Thyroid gland (tissue), 4 donors: Measurements from ENCODE around the gene CLSTN2. TPM values are rescaled to one million over a fixed set of nuclear protein-coding genes. Genes with fewer than 3 reads are reported as not detected.

ENCODE experiments used
- DNase-seq, 2 donors: peaks; one replicate each; pipeline ENCODE4 v3.0.0-alpha.2; 2019
- H3K27ac ChIP-seq, 3 donors: fragments of 200-600 bp; sonication (generic); 1 replicate in 2 of 3; 2 replicates in 1 of 3; pipeline ENCODE4 v1.5.1; 2016 to 2019; ENCODE audit warnings: mild to moderate bottlenecking in 1 of 3, moderate library complexity in 1 of 3
- H3K27me3 ChIP-seq: fragments of 200-600 bp; sonication (generic); one replicate; pipeline ENCODE4 v1.5.1; 2019
- H3K36me3 ChIP-seq, 2 donors: fragments of 200-600 bp; sonication (generic); one replicate each; pipeline ENCODE4 v1.5.1; 2016 to 2019
- H3K4me1 ChIP-seq, 2 donors: fragments of 200-600 bp; sonication (generic); one replicate each; pipeline ENCODE4 v1.5.1; 2017 to 2019
- H3K4me3 ChIP-seq, 3 donors: fragments of 200-600 bp; sonication (generic); replicated peaks in 1 of 3; 1 replicate in 2 of 3; 2 replicates in 1 of 3; pipeline ENCODE4 v1.5.1; 2016; ENCODE audit warnings: mild to moderate bottlenecking in 1 of 3
- H3K9me3 ChIP-seq: fragments of 200-600 bp; sonication (generic); one replicate; pipeline ENCODE4 v1.5.1; 2017
- CTCF ChIP-seq, 6 experiments: fragments of 200-600 bp in 3 of 6; fragments of 450-650 bp in 3 of 6; sonication (generic) in 3 of 6; IDR thresholded peaks; one replicate each; pipeline ENCODE4 v1.5.1; 2016 to 2019; ENCODE audit warnings: antibody characterized with exemption in 6 of 6, mild to moderate bottlenecking in 2 of 6, inconsistent platforms in 1 of 6, moderate library complexity in 1 of 6
- POLR2A ChIP-seq, 2 donors: fragments of 450-650 bp; IDR thresholded peaks; one replicate each; pipeline ENCODE4 v1.6.1; 2017; ENCODE audit warnings: antibody characterized with exemption in 2 of 2, mild to moderate bottlenecking in 2 of 2, moderate library complexity in 1 of 2
- WGBS, 2 donors: methylation state at CpG; one replicate each; pipeline ENCODE4 v1.1.5; 2017; 5-methylcytosine and 5-hydroxymethylcytosine counted together
- intact Hi-C: fragments of 100-400 bp; cut with DNase I; formaldehyde crosslinking; loops from one replicate; pipeline ENCODE4 v1.15.1; 2023
- total RNA-seq, 4 donors: library from RNA; depleted of rRNA; stranded (reverse); fragments of >200 nt; gene quantifications; one replicate each; pipeline ENCODE4 v1.2.3, GENCODE V29; 2016

The CLSTN2 gene
- total RNA-seq, 4 donors from 2014 or later = 9.7 to 32.9 (median 15.5) TPM

GRCh38 chr3:140177943-140178342, 243.0 kb downstream of the CLSTN2 start:
- Histone ChIP-seq H3K27ac (no peak overlapping the region), H3K36me3 (no peaks in the 10 kb centered on the region), H3K9me3 (no peaks in the 10 kb centered on the region), H3K4me3 (no peak overlapping the region), H3K4me1 (peaks cover 0 to 6% of the 10 kb centered on the region in 2 donors), H3K27me3 (no peaks in the 10 kb centered on the region)
- intact Hi-C loops = no loop called here
- 86 to 90% methylated on average over 3 of the region's 3 CpGs for WGBS, 2 donors
- TF ChIP-seq CTCF (IDR thresholded peaks at IDR 0.05) (no peak), POLR2A (IDR thresholded peaks at IDR 0.05) (no peak)
- DNase-seq = no peak

GRCh38 chr3:140178482-140178881, 243.5 kb downstream of the CLSTN2 start:
- Histone ChIP-seq H3K4me1 (peaks cover 0 to 6% of the 10 kb centered on the region in 2 donors), H3K4me3 (no peak overlapping the region), H3K27me3 (no peaks in the 10 kb centered on the region), H3K9me3 (no peaks in the 10 kb centered on the region), H3K27ac (no peak overlapping the region), H3K36me3 (no peaks in the 10 kb centered on the region)
- no peak for TF ChIP-seq CTCF (IDR thresholded peaks at IDR 0.05)
- TF ChIP-seq POLR2A (IDR thresholded peaks at IDR 0.05) = no peak
- 84 to 88% methylated on average over 5 of the region's 5 CpGs for WGBS, 2 donors
- intact Hi-C loops = no loop called here
- no peak for DNase-seq

- WGBS, 2 donors = 25 to 27% methylated on average over 1 of the region's 1 CpG
- Histone ChIP-seq H3K4me1 (peaks cover under 1 to 10% of the 10 kb centered on the region in 2 donors), H3K27me3 (no peaks in the 10 kb centered on the region), H3K9me3 (no peaks in the 10 kb centered on the region), H3K27ac (no peak overlapping the region), H3K36me3 (no peaks in the 10 kb centered on the region), H3K4me3 (no peak overlapping the region)
- DNase-seq = peak; percentile 22 to 52
- intact Hi-C loops = no loop called here
- TF ChIP-seq POLR2A (IDR thresholded peaks at IDR 0.05) (no peak), CTCF (IDR thresholded peaks at IDR 0.05) (no peak)
Measured at GRCh38 chr3:140180603-140181002, 245.6 kb downstream of the CLSTN2 start.

- Histone ChIP-seq H3K27ac (peak overlapping the region in 2 of 3 donors; percentile 57 to 71), H3K27me3 (no peaks in the 10 kb centered on the region), H3K9me3 (no peaks in the 10 kb centered on the region), H3K36me3 (no peaks in the 10 kb centered on the region), H3K4me3 (no peak overlapping the region), H3K4me1 (peaks cover 20 to 30% of the 10 kb centered on the region in 2 donors)
- intact Hi-C loops = no loop called here
- 88 to 92% methylated on average over 4 of the region's 4 CpGs for WGBS, 2 donors
- TF ChIP-seq POLR2A (IDR thresholded peaks at IDR 0.05) (no peak), CTCF (IDR thresholded peaks at IDR 0.05) (no peak)
- no peak for DNase-seq
Measured at GRCh38 chr3:140185375-140185774, 250.4 kb downstream of the CLSTN2 start.

- TF ChIP-seq POLR2A (IDR thresholded peaks at IDR 0.05) (no peak), CTCF (IDR thresholded peaks at IDR 0.05) (no peak)
- peaks cover 20 to 30% of the 10 kb centered on the region in 2 donors for H3K4me1 ChIP-seq
- H3K27me3 ChIP-seq = no peaks in the 10 kb centered on the region
- intact Hi-C loops = no loop called here
- H3K4me3 ChIP-seq = no peak overlapping the region
- no peaks in the 10 kb centered on the region for H3K9me3 ChIP-seq
- H3K27ac ChIP-seq = peak overlapping the region; percentile 57 to 76 (median 71)
- no peaks in the 10 kb centered on the region for H3K36me3 ChIP-seq
- peak; percentile 16 to 41 for DNase-seq
Measured at GRCh38 chr3:140186421-140186920, 251.5 kb downstream of the CLSTN2 start.
